ENCODE data around the gene CBFB. TPM values are rescaled to one million over a fixed set of nuclear protein-coding genes. Genes with fewer than 3 reads are reported as not detected.

CBFB gene
- total and polyA plus RNA-seq, 2 experiments from 2014 or later = 47.4 to 59.0 TPM

- DNase-seq (ENCODE audit: low spot score) = no peak
Observed at GRCh38 chr16:67026570-67026969, 2.4 kb upstream of the CBFB start.

DNA sequence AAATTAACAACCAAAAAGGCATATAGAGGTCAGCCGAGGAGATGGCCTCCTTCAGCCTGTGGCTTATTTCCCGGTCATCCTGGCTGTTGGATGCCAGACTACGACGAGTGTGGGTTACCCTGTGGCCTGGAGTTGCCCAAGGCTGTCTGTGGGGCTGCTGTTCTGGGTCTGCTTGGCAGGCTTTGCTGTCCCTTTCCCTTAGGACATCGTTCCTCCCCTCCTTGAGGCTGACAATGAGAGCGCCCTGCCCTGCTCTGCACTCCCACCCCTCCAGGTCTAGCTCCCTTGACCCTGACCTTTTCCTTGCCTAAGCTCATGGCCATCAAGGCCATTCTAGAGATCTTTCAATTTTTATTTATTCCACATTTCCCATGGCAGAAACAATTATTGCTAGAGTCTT lies 1.9 kb upstream of the CBFB start:
- Histone ChIP-seq H3K4me3 (no peak overlapping the region), H2AFZ (no peak overlapping the region), H3K27ac (no peak overlapping the region), H3K27me3 (no peaks in the 10 kb centered on the region), H3K79me2 (peaks cover 22% of the 10 kb centered on the region), H3K9me2 (replicated peaks; ENCODE audit: insufficient read depth) (no peaks in the 10 kb centered on the region), H3K4me2 (no peak overlapping the region), H3K9me3 (ENCODE audit: low read depth) (no peaks in the 10 kb centered on the region), H4K20me1 (ENCODE audit: insufficient read depth, poor library complexity, severe bottlenecking) (peaks cover 22% of the 10 kb centered on the region), H3K4me1 (ENCODE audit: insufficient read depth) (peaks cover 33% of the 10 kb centered on the region), H3K36me3 (replicated peaks; ENCODE audit: insufficient read depth, low read depth) (no peaks in the 10 kb centered on the region)
- no peak for DNase-seq (ENCODE audit: low spot score)
- TF ChIP-seq EZH2 (IDR thresholded peaks at IDR 0.05; ENCODE audit: borderline replicate concordance) (no peak), EZH2phosphoT487 (IDR thresholded peaks at IDR 0.05; ENCODE audit: low read depth, severe bottlenecking, unreplicated experiment) (no peak), CTCF (IDR thresholded peaks at IDR 0.05; ENCODE audit: poor library complexity) (no peak)
- WGBS (ENCODE audit: low lambda C conversion rate, missing lambda C conversion rate) = 95% methylated on average over 6 of the region's 6 CpGs

More at GRCh38 chr16:67026570-67026969, 2.4 kb upstream of the CBFB start:
- no peaks in the 10 kb centered on the region for H3K36me3 ChIP-seq (replicated peaks; ENCODE audit: insufficient read depth, low read depth)
- H3K27me3 ChIP-seq = no peaks in the 10 kb centered on the region
- no peak overlapping the region for H2AFZ ChIP-seq
- H3K4me3 ChIP-seq = no peak overlapping the region
- H3K79me2 ChIP-seq = peaks cover 17% of the 10 kb centered on the region
- TF ChIP-seq EZH2phosphoT487 (IDR thresholded peaks at IDR 0.05; ENCODE audit: low read depth, severe bottlenecking, unreplicated experiment) (no peak), CTCF (IDR thresholded peaks at IDR 0.05; ENCODE audit: poor library complexity) (no peak), EZH2 (IDR thresholded peaks at IDR 0.05; ENCODE audit: borderline replicate concordance) (no peak)
- H3K4me1 ChIP-seq (ENCODE audit: insufficient read depth) = peaks cover 33% of the 10 kb centered on the region
- peaks cover 17% of the 10 kb centered on the region for H4K20me1 ChIP-seq (ENCODE audit: insufficient read depth, poor library complexity, severe bottlenecking)
- no peaks in the 10 kb centered on the region for H3K9me2 ChIP-seq (replicated peaks; ENCODE audit: insufficient read depth)
- H3K27ac ChIP-seq = no peak overlapping the region
- WGBS (ENCODE audit: low lambda C conversion rate, missing lambda C conversion rate) = 99% methylated on average over 4 of the region's 4 CpGs
- H3K9me3 ChIP-seq (ENCODE audit: low read depth) = no peaks in the 10 kb centered on the region
- no peak overlapping the region for H3K4me2 ChIP-seq

GRCh38 chr16:67028167-67028695 lies 718 bp upstream of the CBFB start:
- Histone ChIP-seq H3K4me2 (peak overlapping the region; percentile 97), H3K4me3 (peak overlapping the region; percentile 59), H3K27me3 (no peaks in the 10 kb centered on the region), H3K27ac (peak overlapping the region; percentile 99), H3K9me2 (replicated peaks; ENCODE audit: insufficient read depth) (no peaks in the 10 kb centered on the region), H3K79me2 (peaks cover 34% of the 10 kb centered on the region), H2AFZ (peak overlapping the region; percentile 99), H4K20me1 (ENCODE audit: insufficient read depth, poor library complexity, severe bottlenecking) (peaks cover 23% of the 10 kb centered on the region), H3K9me3 (ENCODE audit: low read depth) (no peaks in the 10 kb centered on the region), H3K4me1 (ENCODE audit: insufficient read depth) (peaks cover 31% of the 10 kb centered on the region), H3K36me3 (replicated peaks; ENCODE audit: insufficient read depth, low read depth) (no peaks in the 10 kb centered on the region)
- no peak for DNase-seq (ENCODE audit: low spot score)
- no peak for TF ChIP-seq EZH2phosphoT487 (IDR thresholded peaks at IDR 0.05; ENCODE audit: low read depth, severe bottlenecking, unreplicated experiment)
- no peak for TF ChIP-seq CTCF (IDR thresholded peaks at IDR 0.05; ENCODE audit: poor library complexity)
- no peak for TF ChIP-seq EZH2 (IDR thresholded peaks at IDR 0.05; ENCODE audit: borderline replicate concordance)
- 48% methylated on average over 10 of the region's 10 CpGs for WGBS (ENCODE audit: low lambda C conversion rate, missing lambda C conversion rate)

Measured in hepatocyte (in vitro differentiated cells).